ENCODE results near the gene FCRLB. TPM values are rescaled to one million over a fixed set of nuclear protein-coding genes. Genes with fewer than 3 reads are reported as not detected.

The FCRLB gene
- total and polyA plus RNA-seq, 9 donors = 0.24 to 4.6 (median 1.0) TPM

DNA sequence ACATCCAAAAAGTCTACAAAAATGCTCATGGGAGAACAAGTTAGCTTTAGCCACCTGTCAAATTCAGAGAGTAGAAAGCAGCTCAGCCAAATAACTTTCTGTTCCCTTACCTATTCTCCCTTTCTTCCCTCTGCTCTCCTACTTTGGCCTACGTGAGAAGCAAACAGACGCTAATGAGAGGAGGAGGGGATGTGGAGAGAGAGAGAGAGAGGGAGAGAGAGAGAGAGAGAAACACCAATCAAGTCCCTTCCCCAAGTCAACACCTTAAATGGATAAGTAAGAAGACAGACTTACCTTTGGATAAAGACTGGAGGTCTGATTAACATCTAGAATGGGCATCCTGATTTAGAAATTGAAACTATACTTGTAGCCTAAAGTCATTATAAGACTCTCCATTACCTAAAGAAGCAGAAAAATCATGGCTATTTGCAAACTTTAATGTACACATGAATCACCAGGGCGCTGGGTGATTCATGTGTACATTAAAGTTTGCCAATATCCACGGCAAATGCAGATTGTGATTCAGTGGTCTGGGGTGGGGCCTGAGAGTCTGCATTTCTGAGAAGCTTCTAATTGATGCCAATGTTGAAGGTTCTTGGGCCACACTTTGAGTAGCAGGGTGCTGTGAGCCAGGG, 15.1 kb downstream of the FCRLB start:
- Histone ChIP-seq H3K27me3 (no peaks in the 10 kb centered on the region), H3K4me3 (no peak overlapping the region), H3K36me3 (no peaks in the 10 kb centered on the region), H3K27ac (no peak overlapping the region), H3K9me3 (no peaks in the 10 kb centered on the region), H3K4me1 (ENCODE audit: insufficient read depth) (no peaks in the 10 kb centered on the region)
- TF ChIP-seq, protein P1, sequence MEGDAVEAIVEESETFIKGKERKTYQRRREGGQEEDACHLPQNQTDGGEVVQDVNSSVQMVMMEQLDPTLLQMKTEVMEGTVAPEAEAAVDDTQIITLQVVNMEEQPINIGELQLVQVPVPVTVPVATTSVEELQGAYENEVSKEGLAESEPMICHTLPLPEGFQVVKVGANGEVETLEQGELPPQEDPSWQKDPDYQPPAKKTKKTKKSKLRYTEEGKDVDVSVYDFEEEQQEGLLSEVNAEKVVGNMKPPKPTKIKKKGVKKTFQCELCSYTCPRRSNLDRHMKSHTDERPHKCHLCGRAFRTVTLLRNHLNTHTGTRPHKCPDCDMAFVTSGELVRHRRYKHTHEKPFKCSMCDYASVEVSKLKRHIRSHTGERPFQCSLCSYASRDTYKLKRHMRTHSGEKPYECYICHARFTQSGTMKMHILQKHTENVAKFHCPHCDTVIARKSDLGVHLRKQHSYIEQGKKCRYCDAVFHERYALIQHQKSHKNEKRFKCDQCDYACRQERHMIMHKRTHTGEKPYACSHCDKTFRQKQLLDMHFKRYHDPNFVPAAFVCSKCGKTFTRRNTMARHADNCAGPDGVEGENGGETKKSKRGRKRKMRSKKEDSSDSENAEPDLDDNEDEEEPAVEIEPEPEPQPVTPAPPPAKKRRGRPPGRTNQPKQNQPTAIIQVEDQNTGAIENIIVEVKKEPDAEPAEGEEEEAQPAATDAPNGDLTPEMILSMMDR (IDR thresholded peaks at IDR 0.05) = no peak
- TF ChIP-seq POLR2A (IDR thresholded peaks at IDR 0.05) = no peak
- TF ChIP-seq EP300 (IDR thresholded peaks at IDR 0.05) = no peak
- DNase-seq = no peak
- intact Hi-C loops (cut with DNase I) = no loop called here
- WGBS, 3 donors = 60 to 64% (median 60%) methylated on average over 4 of the region's 4 CpGs

DNA sequence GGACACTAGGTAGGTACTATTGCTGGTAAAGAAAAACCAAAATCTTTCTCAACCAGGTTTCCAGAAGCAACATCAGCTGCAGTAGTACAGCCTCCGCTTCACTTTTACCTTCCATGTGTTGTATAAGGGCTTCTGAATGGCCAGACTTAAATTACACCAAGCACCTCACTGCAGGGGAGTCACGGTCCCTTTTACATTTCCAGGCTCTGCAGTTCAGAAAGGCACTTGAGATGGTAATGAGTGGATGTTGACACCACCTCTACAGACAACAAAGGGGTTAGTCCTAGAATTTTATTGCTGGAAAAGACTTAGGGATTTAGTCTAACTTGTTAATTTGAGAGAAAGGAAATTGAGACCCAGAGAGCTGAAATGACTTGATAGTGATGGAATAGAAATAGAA, 16.3 kb downstream of the FCRLB start:
- intact Hi-C loops (cut with DNase I) = no loop called here
- no peak overlapping the region for H3K27ac ChIP-seq
- 46 to 54% (median 50%) methylated on average over 2 of the region's 2 CpGs for WGBS, 3 donors
- TF ChIP-seq EP300 (IDR thresholded peaks at IDR 0.05) (no peak), POLR2A (IDR thresholded peaks at IDR 0.05) (no peak)
- TF ChIP-seq, protein P1 (IDR thresholded peaks at IDR 0.05) = no peak
- no peaks in the 10 kb centered on the region for H3K36me3 ChIP-seq
- H3K9me3 ChIP-seq = no peaks in the 10 kb centered on the region
- no peak for DNase-seq
- no peak overlapping the region for H3K4me3 ChIP-seq
- H3K27me3 ChIP-seq = no peaks in the 10 kb centered on the region
- no peaks in the 10 kb centered on the region for H3K4me1 ChIP-seq (ENCODE audit: insufficient read depth)

DNA sequence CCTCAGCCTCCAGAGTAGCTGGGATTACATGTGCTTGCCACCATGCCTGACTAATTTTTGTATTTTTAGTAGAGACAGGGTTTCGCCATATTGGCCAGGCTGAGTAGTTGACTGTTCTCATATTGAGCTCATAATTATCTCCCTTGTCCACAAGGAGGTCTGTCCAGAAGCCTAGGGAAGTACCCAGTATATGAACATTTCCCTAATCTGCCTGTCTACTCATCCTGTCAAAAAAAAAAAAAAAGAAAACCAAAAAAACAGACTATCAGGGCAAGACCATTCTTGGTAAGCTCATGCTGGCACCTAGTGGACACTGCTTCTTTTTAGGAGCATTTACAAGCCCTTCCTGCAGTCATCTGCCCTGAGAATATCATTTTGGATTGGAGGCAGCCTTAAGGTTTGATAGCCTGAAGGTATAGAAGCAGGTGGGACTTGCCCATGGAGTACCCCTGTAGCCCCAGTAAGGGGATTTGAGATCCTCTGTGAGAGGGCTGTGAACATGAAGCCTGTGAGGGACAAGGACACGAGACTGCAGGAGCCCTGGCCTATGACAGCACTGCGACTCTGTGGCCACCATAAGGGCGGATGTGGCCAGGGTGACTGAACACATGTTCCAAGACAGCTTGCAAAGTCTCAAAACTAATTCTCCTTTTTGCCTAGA, 17.4 kb downstream of the FCRLB start:
- DNase-seq = no peak
- Histone ChIP-seq H3K4me3 (no peak overlapping the region), H3K9me3 (no peaks in the 10 kb centered on the region), H3K4me1 (ENCODE audit: insufficient read depth) (no peaks in the 10 kb centered on the region), H3K36me3 (no peaks in the 10 kb centered on the region), H3K27me3 (no peaks in the 10 kb centered on the region), H3K27ac (no peak overlapping the region)
- WGBS, 3 donors = 85 to 91% (median 89%) methylated on average over 4 of the region's 4 CpGs
- TF ChIP-seq POLR2A (IDR thresholded peaks at IDR 0.05) (no peak), EP300 (IDR thresholded peaks at IDR 0.05) (no peak)
- TF ChIP-seq, protein P1 (IDR thresholded peaks at IDR 0.05) = no peak
- intact Hi-C loops (cut with DNase I) = no loop called here

DNA sequence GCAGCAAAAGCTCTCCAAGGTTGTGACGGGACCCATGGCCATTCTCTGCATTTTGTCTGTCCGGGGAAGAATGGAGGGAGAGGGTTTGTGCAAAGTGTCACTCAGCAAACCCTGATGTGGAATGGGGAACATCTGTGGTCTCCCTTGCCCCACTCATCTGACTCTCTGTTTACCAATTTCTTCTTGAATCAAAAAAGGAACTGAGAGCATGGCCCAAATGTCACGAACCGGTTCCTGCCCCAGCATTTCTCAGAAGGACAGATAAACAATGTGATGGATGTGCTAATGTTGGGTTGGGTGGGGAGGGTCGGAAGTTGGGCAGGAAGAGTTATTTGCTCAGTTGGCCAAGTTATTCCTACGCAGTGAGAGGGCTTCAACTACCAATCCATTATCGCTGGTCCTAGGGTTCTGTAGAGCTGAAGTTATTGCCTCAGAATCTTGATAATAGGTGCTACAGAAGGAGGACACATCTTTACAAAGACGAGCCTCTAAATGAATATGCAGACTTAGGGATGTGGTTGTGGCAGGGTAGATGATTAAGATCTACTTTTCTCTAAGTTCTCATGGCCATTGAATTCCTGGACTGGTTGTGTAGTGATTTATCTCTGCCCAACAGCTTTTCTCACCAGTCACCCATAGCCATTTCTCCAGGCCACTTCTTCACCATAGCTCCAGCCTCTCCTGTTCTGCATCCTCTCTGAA, 18.7 kb downstream of the FCRLB start:
- intact Hi-C loops (cut with DNase I) = loop anchor here in 1 of 4 donors (10.0 kb wide), 1 partner anchor 255 kb away; no protein-coding TSS in a partner anchor

More for the DNA sequence above, 18.7 kb downstream of the FCRLB start:
- H3K4me3 ChIP-seq = no peak overlapping the region
- H3K36me3 ChIP-seq = no peaks in the 10 kb centered on the region
- no peak overlapping the region for H3K27ac ChIP-seq
- TF ChIP-seq POLR2A (IDR thresholded peaks at IDR 0.05) = no peak
- TF ChIP-seq, protein P1 (IDR thresholded peaks at IDR 0.05) = no peak
- TF ChIP-seq EP300 (IDR thresholded peaks at IDR 0.05) = no peak
- no peaks in the 10 kb centered on the region for H3K9me3 ChIP-seq
- no peaks in the 10 kb centered on the region for H3K27me3 ChIP-seq
- WGBS, 3 donors = 63 to 70% (median 67%) methylated on average over 8 of the region's 8 CpGs
- no peaks in the 10 kb centered on the region for H3K4me1 ChIP-seq (ENCODE audit: insufficient read depth)
- DNase-seq = no peak
